GM19239 (cell line): ENCODE measurements around the gene MAP2K5.
"Not testable (repeated sequence)": the region's sequence is repeated elsewhere in the genome, so short reads cannot be mapped to it uniquely, and the experiment has no call there.

Experiments used
- DNase-seq: peaks from one replicate; pipeline ENCODE4 v3.0.0; 2011; ENCODE audit warnings: low spot score; ENCODE audit not compliant: insufficient read length
- FAIRE-seq: peaks from 2 replicates; lab custom pipeline; 2011; peaks lifted over from hg19 to GRCh38; lab: Jason Lieb, UNC

Gene MAP2K5

GRCh38 chr15:67641453-67641852 is 99.0 kb downstream of the MAP2K5 start:
- FAIRE-seq: no peak
- DNase-seq: no peak

GRCh38 chr15:67646847-67647246 is 104.3 kb downstream of the MAP2K5 start:
- no peak for DNase-seq
- no peak for FAIRE-seq

DNA sequence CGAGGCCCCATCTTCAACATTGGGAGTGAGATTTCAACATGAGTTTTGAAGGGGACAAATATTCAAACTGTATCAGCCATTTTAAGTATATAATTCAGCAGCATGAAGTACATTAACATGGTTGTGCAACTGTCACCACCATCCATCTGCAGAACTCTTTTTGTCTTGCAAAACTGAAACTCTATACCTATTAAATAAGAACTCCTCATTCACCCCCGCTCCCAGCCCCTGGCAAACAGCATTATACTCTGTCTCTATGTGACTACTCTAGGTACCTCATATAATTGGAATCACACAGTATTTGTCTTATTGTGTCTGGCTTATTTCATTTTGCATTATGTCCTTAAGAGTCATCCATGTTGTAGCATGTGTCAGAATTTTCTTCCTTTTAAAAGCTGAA is 110.1 kb downstream of the MAP2K5 start:
- no peak for FAIRE-seq
- DNase-seq: no peak

GRCh38 chr15:67660446-67660845 is 117.9 kb downstream of the MAP2K5 start:
- FAIRE-seq: no peak

DNA sequence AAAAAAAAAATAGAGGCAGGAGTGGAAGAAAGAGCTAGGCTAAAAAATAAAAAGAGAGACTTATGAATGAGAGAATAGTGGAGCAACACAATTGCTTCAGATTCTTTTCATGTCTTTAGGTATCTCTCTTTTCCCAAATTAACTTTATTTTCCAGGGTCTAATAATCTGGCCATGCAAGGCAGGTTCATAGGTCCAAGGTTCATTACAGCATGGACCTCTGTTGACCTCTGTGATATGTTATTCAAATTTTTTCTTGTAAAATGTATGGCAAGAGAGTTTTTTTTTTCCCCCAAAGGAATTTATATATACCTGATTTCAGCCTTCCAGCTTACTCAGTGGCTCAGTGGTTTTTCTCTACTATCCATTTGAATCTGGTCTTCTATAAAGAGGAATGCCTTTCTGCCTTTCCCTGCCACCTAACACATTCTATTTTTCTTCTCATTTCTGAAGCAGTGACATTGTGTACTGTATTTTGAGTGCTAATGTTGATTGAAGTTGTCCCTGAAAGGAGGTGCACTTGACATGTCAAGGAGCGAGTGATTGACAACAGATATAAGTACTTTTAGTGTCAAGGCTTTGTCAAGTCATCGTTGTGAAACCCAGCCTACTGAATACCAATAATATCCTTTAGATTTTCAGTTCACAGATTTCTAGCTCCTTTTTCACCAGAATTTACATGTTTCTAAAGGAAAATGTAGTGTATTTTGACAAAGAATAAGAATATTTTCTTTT is 118.5 kb downstream of the MAP2K5 start:
- no peak for FAIRE-seq
- DNase-seq: no peak

More at GRCh38 chr15:67660446-67660845, 117.9 kb downstream of the MAP2K5 start:
- no peak for DNase-seq

DNA sequence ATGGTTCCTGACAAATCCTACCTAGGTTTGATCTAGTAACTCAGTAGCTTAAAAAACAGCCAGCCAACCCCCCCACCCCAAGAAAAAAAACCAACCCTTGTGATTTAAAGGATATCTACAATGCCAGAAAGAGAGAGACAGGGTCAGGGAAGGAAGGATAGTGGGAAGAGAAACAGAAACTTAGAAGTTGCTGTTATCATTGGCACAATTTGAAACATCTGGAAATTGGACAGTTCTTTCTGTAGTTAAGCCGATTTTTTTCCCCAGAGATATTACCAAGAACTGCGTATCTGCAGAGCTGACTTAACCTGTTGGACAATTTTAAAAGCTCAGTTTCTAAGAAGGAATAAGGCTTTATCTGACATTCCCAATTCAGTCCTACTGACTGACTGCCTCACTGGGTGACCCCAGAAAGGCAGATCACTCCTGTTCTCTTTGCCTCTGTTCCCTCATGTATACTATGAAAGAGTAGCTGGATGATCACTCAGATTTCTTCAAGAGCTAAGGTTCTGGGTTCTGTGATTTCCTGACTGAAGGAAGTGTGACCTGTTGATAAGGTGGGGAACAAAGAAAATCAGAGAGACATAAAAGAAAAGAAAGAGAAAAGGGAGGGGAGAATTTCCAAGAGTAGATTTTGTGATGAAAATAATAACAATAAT is 128.3 kb downstream of the MAP2K5 start:
- FAIRE-seq: no peak

GRCh38 chr15:67672834-67673233 is 130.3 kb downstream of the MAP2K5 start:
- DNase-seq, FAIRE-seq: not testable (repeated sequence)

More for the DNA sequence above, 128.3 kb downstream of the MAP2K5 start:
- no peak for DNase-seq

GRCh38 chr15:67674983-67675382 is 132.5 kb downstream of the MAP2K5 start:
- DNase-seq: no peak
- no peak for FAIRE-seq

DNA sequence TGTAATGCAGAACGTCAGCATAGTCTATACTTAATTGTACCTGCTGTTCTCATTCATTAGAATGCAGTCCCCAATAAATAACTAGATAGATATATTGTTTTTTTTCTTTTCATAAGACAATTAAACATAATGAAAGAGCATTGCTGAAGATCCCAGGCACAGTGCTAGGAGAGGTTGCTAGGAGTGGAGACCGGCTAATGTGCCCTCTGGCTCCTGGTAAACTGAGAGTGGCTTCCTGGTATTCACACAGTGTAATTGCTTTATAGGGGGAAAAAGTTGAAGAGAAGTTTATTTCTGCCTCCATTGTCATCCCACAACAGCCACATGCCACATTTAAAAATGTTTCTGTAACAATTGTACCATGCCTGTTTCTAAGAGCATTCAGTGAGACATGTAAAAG is 135.6 kb downstream of the MAP2K5 start:
- FAIRE-seq (no peak), DNase-seq (no peak)

DNA sequence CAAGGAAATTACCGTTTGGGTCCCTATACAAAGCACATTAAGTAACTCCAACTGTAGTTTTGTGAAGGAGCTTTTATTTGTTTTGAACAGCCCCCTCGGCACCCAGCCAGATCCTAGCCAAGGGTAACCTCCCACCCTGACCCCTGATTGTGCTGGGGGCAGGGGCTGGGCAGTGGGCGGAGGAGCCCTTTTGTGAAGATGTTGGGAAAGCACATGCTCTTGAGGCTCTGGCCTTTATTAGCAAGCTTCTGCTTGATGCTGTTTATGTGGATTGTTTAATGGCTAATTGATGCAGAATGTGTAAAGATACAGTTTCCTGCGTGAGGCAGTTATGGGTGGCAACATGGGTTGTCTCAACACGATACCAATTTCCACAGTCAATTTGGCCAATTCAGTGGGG is 136.5 kb downstream of the MAP2K5 start:
- no peak for DNase-seq

DNA sequence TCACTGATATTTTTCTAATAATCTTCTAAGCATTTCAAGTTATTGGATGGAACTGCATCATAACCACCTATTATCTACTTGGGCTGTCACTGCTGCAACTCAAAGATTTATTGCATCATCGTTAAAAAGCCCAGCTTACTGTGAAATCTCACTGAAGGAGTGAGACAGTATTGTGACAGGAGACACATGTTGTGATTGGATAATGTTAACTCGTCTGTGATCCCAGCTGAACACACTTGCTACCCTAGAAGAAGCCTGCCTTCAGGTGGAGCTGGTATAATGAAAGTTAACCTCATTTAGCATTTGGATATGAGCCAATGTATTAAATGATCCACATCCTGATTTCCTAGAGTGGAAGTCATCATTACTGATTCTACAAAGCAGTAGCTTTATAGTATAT is 138.1 kb downstream of the MAP2K5 start:
- FAIRE-seq (no peak), DNase-seq (no peak)

More for the DNA sequence above, 136.5 kb downstream of the MAP2K5 start:
- no peak for FAIRE-seq

- FAIRE-seq (no peak), DNase-seq (no peak)
These were observed 142.6 kb downstream of the MAP2K5 start for GRCh38 chr15:67685008-67685599.

GRCh38 chr15:67685716-67686115 is 143.2 kb downstream of the MAP2K5 start:
- FAIRE-seq (peak; percentile 23), DNase-seq (no peak)

GRCh38 chr15:67690936-67691335 is 148.4 kb downstream of the MAP2K5 start:
- DNase-seq (no peak), FAIRE-seq (no peak)

DNA sequence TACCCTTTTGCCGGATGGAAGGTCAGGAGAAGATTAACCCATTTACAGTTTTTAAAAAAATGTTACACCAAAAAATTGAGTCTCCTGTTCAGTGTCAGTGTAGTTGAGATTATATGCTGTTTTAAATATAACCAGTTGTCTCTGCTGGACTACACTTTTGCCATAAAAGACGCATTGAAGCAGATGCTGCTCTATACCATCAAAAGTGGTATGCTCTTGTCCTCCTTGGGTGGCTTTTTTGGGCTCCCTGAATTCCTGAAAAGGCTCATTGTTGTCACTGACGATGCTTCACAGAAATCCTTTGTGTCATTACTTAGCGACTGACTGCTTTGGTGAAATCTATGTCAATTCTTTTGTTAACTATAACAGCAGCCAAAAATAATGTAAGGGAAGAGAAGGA is 148.9 kb downstream of the MAP2K5 start:
- FAIRE-seq: no peak
- DNase-seq: no peak

- no peak for FAIRE-seq
- DNase-seq: no peak
These were observed 150.1 kb downstream of the MAP2K5 start for GRCh38 chr15:67692573-67692972.

DNA sequence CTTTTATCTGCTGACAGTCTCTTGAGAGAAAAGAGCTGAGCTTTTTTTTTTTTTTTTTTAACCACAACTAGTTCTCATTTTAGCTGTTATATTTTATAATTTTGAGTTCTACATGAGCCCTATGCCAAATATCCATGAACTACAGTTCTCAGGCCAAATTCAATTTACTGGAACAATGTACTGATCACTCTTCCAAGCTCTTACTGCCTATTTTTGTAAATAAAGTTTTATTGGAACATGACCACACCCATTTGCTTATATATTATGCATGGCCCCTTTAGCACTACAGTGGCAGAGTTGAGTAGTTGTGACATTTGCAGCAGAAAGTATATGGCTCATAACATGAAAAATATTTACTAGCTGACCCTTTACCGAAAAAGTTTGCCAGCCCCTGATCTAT is 153.6 kb downstream of the MAP2K5 start:
- FAIRE-seq (peak; percentile 18), DNase-seq (no peak)

GRCh38 chr15:67700023-67700422 is 157.5 kb downstream of the MAP2K5 start:
- no peak for FAIRE-seq
- DNase-seq: no peak

DNA sequence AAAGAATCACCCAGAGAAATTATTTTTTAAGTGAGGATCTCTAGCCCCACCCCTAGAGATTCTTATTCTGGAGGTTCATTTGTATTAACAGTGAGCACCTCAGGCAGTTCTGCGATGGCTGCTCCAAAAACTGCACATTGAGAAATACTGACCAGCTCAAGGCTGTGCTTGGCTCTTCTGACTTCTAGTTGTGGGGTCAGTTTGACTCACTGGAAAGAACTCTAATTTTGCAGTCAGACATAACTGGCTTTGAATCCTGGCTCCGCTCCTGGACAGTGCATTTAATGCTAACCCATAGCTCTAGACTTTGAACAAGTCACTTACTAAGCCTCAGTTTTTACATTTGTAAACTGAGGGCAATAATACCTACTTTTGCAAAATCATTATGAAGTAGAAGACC is 159.2 kb downstream of the MAP2K5 start:
- FAIRE-seq: no peak
- no peak for DNase-seq

GRCh38 chr15:67707520-67708283 is 165.2 kb downstream of the MAP2K5 start:
- FAIRE-seq (no peak), DNase-seq (no peak)

DNA sequence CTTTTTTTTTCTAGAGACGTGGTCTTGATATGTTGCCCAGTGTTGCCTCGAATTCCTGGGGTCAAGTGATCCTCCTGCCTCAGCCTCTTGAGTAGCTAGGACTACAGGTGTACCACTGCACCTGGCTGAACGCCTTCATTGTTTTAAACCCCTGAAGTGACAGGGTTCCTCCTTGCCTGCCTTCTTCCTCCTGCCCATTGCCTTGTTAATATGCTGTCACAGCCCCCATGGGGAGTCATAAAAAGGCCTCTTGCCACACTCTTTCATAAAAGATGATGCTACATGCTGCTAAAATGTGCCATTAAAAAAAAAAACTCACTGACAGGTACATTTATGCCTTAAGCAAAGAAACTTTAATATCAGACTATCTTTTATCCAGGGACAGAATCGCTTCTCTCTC is 166.0 kb downstream of the MAP2K5 start:
- no peak for DNase-seq
- no peak for FAIRE-seq
